Brain microvascular endothelial cell (primary cell): Measurements from ENCODE around the gene OR6S1.
"Not testable (repeated sequence)": the region's sequence is repeated elsewhere in the genome, so short reads cannot be mapped to it uniquely, and the experiment has no call there.

Experiments used
- DNase-seq: peaks from one replicate; pipeline ENCODE4 v3.0.0-alpha.2; 2020
- H3K27ac ChIP-seq: fragments of 250-450 bp; sonication (Bioruptor Pico); 2 replicates; pipeline ENCODE4 v1.5.1; 2020; ENCODE audit warnings: mild to moderate bottlenecking, moderate library complexity
- H3K27me3 ChIP-seq: fragments of 250-450 bp; sonication (Bioruptor Pico); replicated peaks from 2 replicates; pipeline ENCODE4 v1.5.1; 2020; ENCODE audit warnings: mild to moderate bottlenecking
- H3K36me3 ChIP-seq: fragments of 250-450 bp; sonication (Bioruptor Pico); replicated peaks from 2 replicates; pipeline ENCODE4 v1.5.1; 2020; ENCODE audit warnings: mild to moderate bottlenecking
- H3K4me3 ChIP-seq: 2 replicates; pipeline ENCODE4 v1.5.1; 2011; ENCODE audit warnings: low read depth, mild to moderate bottlenecking, control low read depth, low read length, moderate library complexity
- in situ Hi-C: cut with HindIII; loops from 2 replicates; pipeline ENCODE4 v1.10.0; 2017; ENCODE audit warnings: low sequenced_read_pairs, low pct_ligation_motif_present
- TF ChIP-seq, protein P1 (sequence below): IDR thresholded peaks from 2 replicates; pipeline ENCODE4 v1.5.1; 2011; ENCODE audit warnings: low read depth, mild to moderate bottlenecking, moderate library complexity, low read length, control low read depth, inconsistent platforms; ENCODE audit errors: missing control alignments

The OR6S1 gene

DNA sequence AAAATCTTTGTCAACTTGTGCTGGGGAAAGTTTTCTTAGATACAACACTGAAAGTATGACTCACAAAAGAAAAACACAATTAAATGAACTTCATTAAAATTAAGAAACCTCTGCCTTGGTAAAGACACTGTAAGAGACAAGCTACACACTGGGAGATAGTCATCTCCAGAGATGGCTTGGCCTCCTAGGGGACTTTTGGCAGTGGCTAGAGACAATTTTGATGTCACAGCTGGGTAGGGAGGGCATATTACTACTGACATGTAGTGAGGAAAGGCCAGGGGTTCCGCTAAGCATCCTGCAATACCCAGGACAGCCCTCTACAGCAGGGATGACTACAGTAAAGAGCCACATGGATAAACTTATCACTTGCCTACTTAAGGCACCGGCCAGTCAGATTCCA is 34.2 kb upstream of the OR6S1 start:
- Histone ChIP-seq H3K27me3 (no peaks in the 10 kb centered on the region), H3K27ac (no peak overlapping the region), H3K36me3 (no peaks in the 10 kb centered on the region), H3K4me3 (no peak overlapping the region)
- TF ChIP-seq, protein P1, sequence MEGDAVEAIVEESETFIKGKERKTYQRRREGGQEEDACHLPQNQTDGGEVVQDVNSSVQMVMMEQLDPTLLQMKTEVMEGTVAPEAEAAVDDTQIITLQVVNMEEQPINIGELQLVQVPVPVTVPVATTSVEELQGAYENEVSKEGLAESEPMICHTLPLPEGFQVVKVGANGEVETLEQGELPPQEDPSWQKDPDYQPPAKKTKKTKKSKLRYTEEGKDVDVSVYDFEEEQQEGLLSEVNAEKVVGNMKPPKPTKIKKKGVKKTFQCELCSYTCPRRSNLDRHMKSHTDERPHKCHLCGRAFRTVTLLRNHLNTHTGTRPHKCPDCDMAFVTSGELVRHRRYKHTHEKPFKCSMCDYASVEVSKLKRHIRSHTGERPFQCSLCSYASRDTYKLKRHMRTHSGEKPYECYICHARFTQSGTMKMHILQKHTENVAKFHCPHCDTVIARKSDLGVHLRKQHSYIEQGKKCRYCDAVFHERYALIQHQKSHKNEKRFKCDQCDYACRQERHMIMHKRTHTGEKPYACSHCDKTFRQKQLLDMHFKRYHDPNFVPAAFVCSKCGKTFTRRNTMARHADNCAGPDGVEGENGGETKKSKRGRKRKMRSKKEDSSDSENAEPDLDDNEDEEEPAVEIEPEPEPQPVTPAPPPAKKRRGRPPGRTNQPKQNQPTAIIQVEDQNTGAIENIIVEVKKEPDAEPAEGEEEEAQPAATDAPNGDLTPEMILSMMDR: no peak
- in situ Hi-C loops: no loop called here
- DNase-seq: no peak

DNA sequence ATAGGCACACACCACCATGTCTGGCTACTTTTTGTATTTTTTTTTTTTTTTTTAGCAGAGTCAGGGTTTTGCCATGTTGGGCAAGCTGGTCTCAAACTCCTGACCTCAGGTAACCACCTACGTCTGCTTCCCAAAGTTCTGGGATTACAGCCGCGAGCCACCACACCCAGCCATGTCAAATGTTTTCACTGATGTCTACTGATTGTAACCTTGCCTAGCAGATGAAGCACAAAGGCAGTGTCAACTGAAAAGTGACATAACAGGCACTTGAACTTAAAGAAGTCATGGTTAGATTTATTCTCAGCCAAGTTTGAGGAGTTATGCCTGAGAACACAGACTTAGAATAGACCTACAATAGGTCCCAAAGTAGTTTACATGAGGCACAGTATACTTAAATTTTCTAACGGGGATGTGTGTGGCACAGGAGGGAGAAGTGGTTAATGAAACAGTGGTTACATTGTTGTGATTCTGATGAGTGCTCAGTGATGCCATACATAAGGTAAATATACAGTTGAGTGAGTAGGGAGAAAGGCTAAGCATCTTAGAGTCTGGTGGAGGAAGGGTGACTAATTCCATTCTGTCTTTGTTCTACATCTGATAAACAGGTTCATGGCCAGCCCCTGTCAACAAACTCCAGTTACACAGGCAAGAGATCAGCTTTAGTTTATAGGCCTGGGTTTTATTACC is 30.2 kb upstream of the OR6S1 start:
- no peaks in the 10 kb centered on the region for H3K27me3 ChIP-seq
- H3K36me3 ChIP-seq: no peaks in the 10 kb centered on the region
- TF ChIP-seq, protein P1: no peak
- H3K27ac ChIP-seq: no peak overlapping the region
- in situ Hi-C loops: no loop called here
- no peak overlapping the region for H3K4me3 ChIP-seq
- DNase-seq: no peak

DNA sequence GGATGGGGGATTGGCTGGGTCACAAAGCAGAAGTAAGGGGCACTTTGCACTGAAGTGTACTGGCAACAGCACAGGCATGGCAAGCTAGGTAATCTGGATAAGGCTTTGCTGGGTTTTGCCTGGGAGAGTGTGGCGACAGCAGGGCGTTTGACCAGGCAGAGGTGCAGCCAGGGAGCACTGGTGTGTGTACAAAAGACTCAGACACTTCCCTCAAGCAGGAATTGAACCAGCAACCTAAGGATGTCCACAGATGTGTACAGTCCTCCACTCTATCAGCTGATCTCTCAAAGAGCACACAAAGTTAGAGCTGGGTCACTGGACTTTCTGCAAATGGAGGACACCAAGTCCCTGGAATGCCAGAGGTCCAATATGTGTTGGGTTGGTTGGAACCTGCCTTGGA is 27.5 kb upstream of the OR6S1 start:
- TF ChIP-seq, protein P1: no peak
- H3K36me3 ChIP-seq: no peaks in the 10 kb centered on the region
- no peaks in the 10 kb centered on the region for H3K27me3 ChIP-seq
- in situ Hi-C loops: no loop called here
- no peak for DNase-seq
- H3K27ac ChIP-seq: no peak overlapping the region
- H3K4me3 ChIP-seq: no peak overlapping the region

DNA sequence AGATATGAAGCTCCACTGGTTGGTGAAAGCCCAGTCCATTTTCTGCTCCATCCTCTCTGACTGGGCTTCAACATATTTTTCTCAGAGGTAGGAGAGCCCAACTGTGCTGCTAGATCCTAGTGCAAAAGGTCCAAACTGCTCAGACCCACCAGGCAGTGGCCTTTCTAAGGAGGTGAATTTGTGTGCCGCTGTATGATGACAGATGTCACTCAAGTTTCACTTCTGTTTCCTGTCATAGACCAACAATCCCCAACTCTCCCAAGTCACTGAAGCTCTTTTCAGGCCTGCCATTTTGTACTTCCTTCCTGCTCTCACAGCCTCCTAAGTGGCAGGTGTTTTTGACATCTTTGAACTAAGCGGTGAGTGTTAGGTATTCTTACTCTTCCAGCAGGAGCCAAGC is 26.5 kb upstream of the OR6S1 start:
- TF ChIP-seq, protein P1: no peak
- in situ Hi-C loops: no loop called here
- no peak overlapping the region for H3K27ac ChIP-seq
- H3K27me3 ChIP-seq: no peaks in the 10 kb centered on the region
- H3K4me3 ChIP-seq: no peak overlapping the region
- no peak for DNase-seq
- no peaks in the 10 kb centered on the region for H3K36me3 ChIP-seq

DNA sequence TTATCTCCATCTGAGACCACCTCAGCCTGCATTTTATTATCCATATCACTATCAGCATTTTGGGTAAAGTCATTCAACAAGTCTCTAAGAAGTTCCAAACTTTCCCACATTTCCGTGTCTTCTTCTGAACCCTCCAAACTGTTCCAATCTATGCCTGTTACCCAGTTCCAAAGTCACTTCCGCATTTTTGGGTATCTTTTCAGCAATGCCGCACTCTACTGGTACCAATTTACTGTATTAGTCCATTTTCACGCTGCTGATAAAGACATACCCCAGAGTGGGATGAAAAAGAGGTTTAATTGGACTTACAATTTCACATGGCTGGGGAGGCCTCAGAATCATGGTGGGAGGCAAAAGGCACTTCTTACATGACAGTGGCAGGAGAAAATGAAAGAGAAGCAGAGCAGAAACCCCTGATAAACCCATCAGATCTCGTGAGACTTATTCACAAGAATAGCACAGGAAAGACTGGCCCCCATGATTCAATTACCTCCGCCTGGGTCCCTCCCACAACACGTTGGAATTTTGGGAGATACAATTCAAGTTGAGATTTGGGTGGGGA is 25.0 kb upstream of the OR6S1 start:
- H3K36me3 ChIP-seq, H3K27ac ChIP-seq, H3K27me3 ChIP-seq, in situ Hi-C loops, DNase-seq, H3K4me3 ChIP-seq: not testable (repeated sequence)

DNA sequence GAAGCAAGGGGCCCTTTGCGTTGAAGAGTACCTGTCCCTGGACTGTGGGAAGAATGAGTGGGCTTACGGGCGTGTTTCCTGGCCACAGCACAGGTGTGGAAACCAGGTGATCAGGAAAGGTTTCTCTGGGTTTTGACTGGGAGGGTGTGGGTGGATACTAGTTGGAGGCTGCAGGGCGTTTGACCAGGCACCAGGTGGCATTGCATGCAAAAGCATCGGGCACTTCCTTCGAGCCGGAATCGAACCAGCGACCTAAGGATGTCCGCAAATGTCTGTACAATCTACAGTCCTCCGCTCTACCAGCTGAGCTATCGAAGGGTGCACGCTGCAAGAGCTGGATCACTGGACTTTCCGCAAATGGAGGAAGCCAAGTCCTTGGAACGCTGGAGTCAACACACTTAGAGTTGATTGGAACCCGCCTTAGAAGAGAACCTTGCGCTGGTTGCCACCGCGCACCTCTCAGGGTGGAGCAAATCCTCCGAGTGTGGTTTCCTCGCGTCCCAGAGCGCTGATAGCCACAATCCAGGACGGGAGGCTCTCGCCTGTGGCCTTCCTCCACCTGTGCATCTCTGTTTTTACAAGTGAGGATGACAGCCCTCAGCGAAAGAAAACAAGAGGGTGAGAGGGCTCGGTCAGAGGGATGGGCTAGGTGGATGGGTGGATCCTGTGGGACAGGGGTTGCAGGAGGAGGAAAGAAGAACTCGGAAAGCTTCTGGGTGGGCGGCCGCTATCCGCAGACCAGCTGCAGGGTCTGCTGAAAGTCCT is 21.7 kb upstream of the OR6S1 start:
- in situ Hi-C loops: no loop called here
- DNase-seq: peak; percentile 88

More for the DNA sequence above, 21.7 kb upstream of the OR6S1 start:
- Histone ChIP-seq H3K27me3 (no peaks in the 10 kb centered on the region), H3K27ac (no peak overlapping the region), H3K4me3 (peak overlapping the region; percentile 39), H3K36me3 (no peaks in the 10 kb centered on the region)
- TF ChIP-seq, protein P1: peak; percentile 70
